ENCODE measurements around the gene USP47. TPM values are rescaled to one million over a fixed set of nuclear protein-coding genes. Genes with fewer than 3 reads are reported as not detected.
A peak's percentile ranks its signal among the peaks of the same experiment; 100 is the strongest.

Gene USP47
- total RNA-seq, 1 donor from 2014 or later, result 81.5 TPM

DNA sequence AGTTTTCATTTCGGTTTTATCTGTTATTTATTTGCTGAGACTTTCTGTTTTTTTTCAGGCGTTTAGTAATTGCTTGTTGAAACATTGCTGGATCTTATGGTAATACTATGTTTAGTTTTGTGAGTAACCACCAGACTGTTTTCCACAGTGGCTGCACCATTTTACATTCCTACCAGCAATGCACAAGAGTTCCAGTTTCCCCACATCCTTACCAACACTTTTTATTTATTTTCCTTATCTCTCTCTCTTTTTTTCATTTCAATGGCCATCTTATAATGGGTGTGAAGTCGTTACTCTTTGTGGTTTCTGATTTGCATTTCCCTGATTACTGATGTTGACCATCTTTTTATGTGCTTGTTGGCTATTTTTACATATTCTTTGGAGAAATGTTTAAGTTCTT is 23.7 kb downstream of the USP47 start:
- peak overlapping the region; percentile 20 for H3K27ac Mint-ChIP-seq
- H3K9me3 Mint-ChIP-seq (ENCODE audit: low read depth), result peaks cover 25% of the 10 kb centered on the region
- peaks cover 20% of the 10 kb centered on the region for H3K4me1 Mint-ChIP-seq (ENCODE audit: low read depth)
- TF ChIP-seq, protein P1, sequence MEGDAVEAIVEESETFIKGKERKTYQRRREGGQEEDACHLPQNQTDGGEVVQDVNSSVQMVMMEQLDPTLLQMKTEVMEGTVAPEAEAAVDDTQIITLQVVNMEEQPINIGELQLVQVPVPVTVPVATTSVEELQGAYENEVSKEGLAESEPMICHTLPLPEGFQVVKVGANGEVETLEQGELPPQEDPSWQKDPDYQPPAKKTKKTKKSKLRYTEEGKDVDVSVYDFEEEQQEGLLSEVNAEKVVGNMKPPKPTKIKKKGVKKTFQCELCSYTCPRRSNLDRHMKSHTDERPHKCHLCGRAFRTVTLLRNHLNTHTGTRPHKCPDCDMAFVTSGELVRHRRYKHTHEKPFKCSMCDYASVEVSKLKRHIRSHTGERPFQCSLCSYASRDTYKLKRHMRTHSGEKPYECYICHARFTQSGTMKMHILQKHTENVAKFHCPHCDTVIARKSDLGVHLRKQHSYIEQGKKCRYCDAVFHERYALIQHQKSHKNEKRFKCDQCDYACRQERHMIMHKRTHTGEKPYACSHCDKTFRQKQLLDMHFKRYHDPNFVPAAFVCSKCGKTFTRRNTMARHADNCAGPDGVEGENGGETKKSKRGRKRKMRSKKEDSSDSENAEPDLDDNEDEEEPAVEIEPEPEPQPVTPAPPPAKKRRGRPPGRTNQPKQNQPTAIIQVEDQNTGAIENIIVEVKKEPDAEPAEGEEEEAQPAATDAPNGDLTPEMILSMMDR (IDR thresholded peaks at IDR 0.05; ENCODE audit: unreplicated experiment), result no peak
- H3K27me3 Mint-ChIP-seq, result no peaks in the 10 kb centered on the region
- DNase-seq (ENCODE audit: low spot score, unreplicated experiment), result no peak
- H3K36me3 Mint-ChIP-seq (ENCODE audit: insufficient read depth), result peaks cover 19% of the 10 kb centered on the region
- no peak overlapping the region for H3K4me3 Mint-ChIP-seq (ENCODE audit: low read depth)

DNA sequence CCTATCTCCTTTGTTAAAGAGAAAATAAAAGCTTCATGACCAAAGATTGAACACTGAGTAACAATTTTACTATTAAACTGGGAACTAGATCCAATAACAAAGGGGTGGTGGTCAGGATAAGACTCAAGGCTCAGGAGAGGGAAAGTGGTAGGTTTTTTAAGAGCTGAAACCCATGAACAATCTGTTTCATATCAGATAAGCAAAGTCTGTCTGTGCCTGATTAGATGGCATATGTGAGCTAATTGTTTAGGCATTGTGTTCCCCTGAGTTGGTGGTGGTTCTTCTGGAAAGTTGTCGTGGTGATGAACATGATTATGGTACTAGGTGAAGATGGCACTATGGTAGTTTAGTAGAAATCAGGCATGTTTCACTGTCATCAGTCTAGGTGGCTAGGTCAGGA is 24.4 kb downstream of the USP47 start:
- H3K27me3 Mint-ChIP-seq, result no peaks in the 10 kb centered on the region
- peaks cover 25% of the 10 kb centered on the region for H3K9me3 Mint-ChIP-seq (ENCODE audit: low read depth)
- H3K4me3 Mint-ChIP-seq (ENCODE audit: low read depth), result no peak overlapping the region
- H3K36me3 Mint-ChIP-seq (ENCODE audit: insufficient read depth), result peaks cover 19% of the 10 kb centered on the region
- DNase-seq (ENCODE audit: low spot score, unreplicated experiment), result no peak
- TF ChIP-seq, protein P1 (IDR thresholded peaks at IDR 0.05; ENCODE audit: unreplicated experiment), result no peak
- peaks cover 25% of the 10 kb centered on the region for H3K4me1 Mint-ChIP-seq (ENCODE audit: low read depth)
- no peak overlapping the region for H3K27ac Mint-ChIP-seq

DNA sequence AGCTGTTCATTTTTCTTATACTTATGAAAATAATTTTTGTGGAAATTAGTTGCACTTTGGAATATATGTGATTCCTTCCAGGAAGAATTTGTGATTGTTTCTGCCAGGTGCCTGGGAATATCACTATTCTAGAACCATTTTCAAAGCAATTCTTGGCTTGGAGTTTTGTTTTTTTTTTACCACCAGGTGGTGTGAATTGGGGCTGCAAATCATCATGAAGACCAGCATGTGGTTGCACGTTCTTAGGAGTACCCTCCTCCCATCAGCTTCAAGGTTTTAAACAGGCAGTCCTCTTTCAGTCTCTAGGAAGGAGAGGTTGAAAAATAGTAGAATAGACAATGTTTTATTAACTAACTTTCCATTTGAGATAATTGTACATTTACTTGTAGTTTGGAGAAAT is 25.9 kb downstream of the USP47 start:
- Mint-ChIP-seq H3K36me3 (ENCODE audit: insufficient read depth) (peaks cover 19% of the 10 kb centered on the region), H3K4me1 (ENCODE audit: low read depth) (peaks cover 33% of the 10 kb centered on the region), H3K27me3 (no peaks in the 10 kb centered on the region), H3K4me3 (ENCODE audit: low read depth) (no peak overlapping the region), H3K9me3 (ENCODE audit: low read depth) (peaks cover 25% of the 10 kb centered on the region), H3K27ac (no peak overlapping the region)
- TF ChIP-seq, protein P1 (IDR thresholded peaks at IDR 0.05; ENCODE audit: unreplicated experiment), result no peak
- no peak for DNase-seq (ENCODE audit: low spot score, unreplicated experiment)

DNA sequence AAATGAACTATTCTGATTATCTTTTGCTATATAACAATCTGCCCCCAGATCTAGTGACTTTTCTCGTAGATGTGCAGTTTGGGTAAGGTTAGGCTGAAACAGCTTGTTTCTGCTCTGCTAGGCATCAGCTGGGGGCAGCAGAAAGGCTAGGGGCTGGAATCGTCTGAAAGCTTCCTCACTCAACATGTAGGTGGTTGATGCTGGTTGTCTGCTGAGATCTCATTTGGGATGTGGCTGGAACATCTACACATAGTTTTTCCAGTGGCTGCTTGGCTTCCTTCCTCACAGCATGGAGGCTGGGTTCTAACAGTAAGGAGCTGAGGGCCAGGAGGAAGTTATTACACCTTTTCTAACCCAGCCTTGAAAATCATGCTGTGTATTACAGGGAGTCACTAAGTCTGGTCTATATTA is 30.2 kb downstream of the USP47 start:
- Mint-ChIP-seq H3K27me3 (no peaks in the 10 kb centered on the region), H3K9me3 (ENCODE audit: low read depth) (peaks cover 9% of the 10 kb centered on the region), H3K4me3 (ENCODE audit: low read depth) (no peak overlapping the region), H3K36me3 (ENCODE audit: insufficient read depth) (peaks cover 10% of the 10 kb centered on the region), H3K4me1 (ENCODE audit: low read depth) (peaks cover 28% of the 10 kb centered on the region), H3K27ac (peak overlapping the region; percentile 55)
- TF ChIP-seq, protein P1 (IDR thresholded peaks at IDR 0.05; ENCODE audit: unreplicated experiment), result no peak
- DNase-seq (ENCODE audit: low spot score, unreplicated experiment), result no peak

DNA sequence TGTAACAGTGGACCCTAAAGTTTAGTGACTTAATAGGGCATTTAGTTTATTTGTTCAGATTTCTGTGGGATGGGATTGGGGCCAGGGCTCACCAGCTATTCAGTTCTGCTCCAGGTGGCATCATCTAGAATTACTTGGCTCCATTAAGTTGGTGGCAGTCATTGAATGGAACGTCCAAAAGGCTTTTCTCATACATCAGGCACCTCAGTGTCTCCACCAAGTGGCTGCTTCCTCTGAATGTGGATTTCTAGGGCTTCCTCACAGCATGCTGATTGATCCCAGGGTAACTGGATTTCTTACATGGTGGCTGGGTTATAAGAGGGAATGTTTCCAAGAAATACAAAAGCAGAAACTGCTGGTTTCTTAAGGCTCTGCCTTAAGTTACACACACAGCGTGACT is 34.7 kb downstream of the USP47 start:
- no peak overlapping the region for H3K4me3 Mint-ChIP-seq (ENCODE audit: low read depth)
- H3K9me3 Mint-ChIP-seq (ENCODE audit: low read depth), result no peaks in the 10 kb centered on the region
- peaks cover 13% of the 10 kb centered on the region for H3K4me1 Mint-ChIP-seq (ENCODE audit: low read depth)
- H3K27me3 Mint-ChIP-seq, result no peaks in the 10 kb centered on the region
- peaks cover 1% of the 10 kb centered on the region for H3K36me3 Mint-ChIP-seq (ENCODE audit: insufficient read depth)
- no peak overlapping the region for H3K27ac Mint-ChIP-seq
- no peak for DNase-seq (ENCODE audit: low spot score, unreplicated experiment)
- TF ChIP-seq, protein P1 (IDR thresholded peaks at IDR 0.05; ENCODE audit: unreplicated experiment), result peak; percentile 40
